ENCODE results near the gene IQSEC3.
A peak's percentile ranks its signal among the peaks of the same experiment; 100 is the strongest.

The IQSEC3 gene

GRCh38 chr12:80681-81190 lies 14.2 kb downstream of the IQSEC3 start:
- DNase-seq, result no peak

- DNase-seq, result no peak
Measured at GRCh38 chr12:82740-83139, 16.2 kb downstream of the IQSEC3 start.

- no peak for DNase-seq
Measured at GRCh38 chr12:84056-84455, 17.5 kb downstream of the IQSEC3 start.

- no peak for DNase-seq
Measured at GRCh38 chr12:85191-85666, 18.7 kb downstream of the IQSEC3 start.

- no peak for DNase-seq
Measured at GRCh38 chr12:87315-87714, 20.7 kb downstream of the IQSEC3 start.

GRCh38 chr12:87856-88255 lies 21.3 kb downstream of the IQSEC3 start:
- DNase-seq, result no peak

GRCh38 chr12:89653-90052 lies 23.1 kb downstream of the IQSEC3 start:
- no peak for DNase-seq

- DNase-seq, result no peak
Measured at GRCh38 chr12:91213-91612, 24.6 kb downstream of the IQSEC3 start.

GRCh38 chr12:93266-94005 lies 26.9 kb downstream of the IQSEC3 start:
- no peak for DNase-seq

- no peak for DNase-seq
Measured at GRCh38 chr12:96543-96942, 30.0 kb downstream of the IQSEC3 start.

GRCh38 chr12:98924-99352 lies 32.4 kb downstream of the IQSEC3 start:
- DNase-seq, result no peak

GRCh38 chr12:99605-100004 lies 33.0 kb downstream of the IQSEC3 start:
- no peak for DNase-seq

- no peak for DNase-seq
Measured at GRCh38 chr12:101969-102878, 35.7 kb downstream of the IQSEC3 start.

- no peak for DNase-seq
Measured at GRCh38 chr12:102879-103168, 36.3 kb downstream of the IQSEC3 start.

GRCh38 chr12:103169-103981 lies 36.8 kb downstream of the IQSEC3 start:
- peak; percentile 32 for DNase-seq

GRCh38 chr12:104551-105081 lies 38.0 kb downstream of the IQSEC3 start:
- no peak for DNase-seq

- peak; percentile 17 for DNase-seq
Measured at GRCh38 chr12:105696-106095, 39.1 kb downstream of the IQSEC3 start.

GRCh38 chr12:106118-106591 lies 39.6 kb downstream of the IQSEC3 start:
- DNase-seq, result peak; percentile 96

- peak; percentile 80 for DNase-seq
Measured at GRCh38 chr12:108594-108993, 42.0 kb downstream of the IQSEC3 start.

- DNase-seq, result no peak
Measured at GRCh38 chr12:109446-109845, 42.9 kb downstream of the IQSEC3 start.

GRCh38 chr12:109872-110271 lies 43.3 kb downstream of the IQSEC3 start:
- DNase-seq, result no peak

- no peak for DNase-seq
Measured at GRCh38 chr12:111699-112493, 45.3 kb downstream of the IQSEC3 start.
